ENCODE data around the gene EFHD2. TPM values are rescaled to one million over a fixed set of nuclear protein-coding genes. Genes with fewer than 3 reads are reported as not detected.
"Not testable (repeated sequence)": the region's sequence is repeated elsewhere in the genome, so short reads cannot be mapped to it uniquely, and the experiment has no call there.

The EFHD2 gene
- total RNA-seq, 1 donor from 2014 or later, result 26.0 TPM

- no peak overlapping the region for H3K4me3 Mint-ChIP-seq (ENCODE audit: unreplicated experiment)
- no peaks in the 10 kb centered on the region for H3K36me3 Mint-ChIP-seq (ENCODE audit: low read depth, unreplicated experiment)
- Histone ChIP-seq H4K20me1 (ENCODE audit: insufficient read depth, low read length) (no peaks in the 10 kb centered on the region), H3K9ac (ENCODE audit: low read length) (no peak overlapping the region), H3K36me3 (ENCODE audit: insufficient read depth, low read length) (no peaks in the 10 kb centered on the region), H3K9me3 (ENCODE audit: insufficient read depth, low read depth, low read length) (no peaks in the 10 kb centered on the region), H3K79me2 (ENCODE audit: insufficient read depth, low read length) (no peaks in the 10 kb centered on the region), H3K27ac (ENCODE audit: low read depth, low read length) (no peak overlapping the region), H3K4me1 (ENCODE audit: insufficient read depth, low read length) (no peaks in the 10 kb centered on the region), H3K4me2 (ENCODE audit: low read length) (no peak overlapping the region), H3K4me3 (ENCODE audit: insufficient read depth, low read depth, low read length) (no peak overlapping the region), H2AFZ (ENCODE audit: low read depth, low read length) (no peak overlapping the region), H3K27me3 (ENCODE audit: insufficient read depth, low read length) (peaks cover 7% of the 10 kb centered on the region)
- TF ChIP-seq CTCF (IDR thresholded peaks at IDR 0.05; ENCODE audit: insufficient read depth, low read depth, low read length) (no peak), EZH2 (IDR thresholded peaks at IDR 0.05; ENCODE audit: insufficient read depth, low read length) (no peak)
- no peaks in the 10 kb centered on the region for H3K4me1 Mint-ChIP-seq (ENCODE audit: low read depth, unreplicated experiment)
- peaks cover 2% of the 10 kb centered on the region for H3K9me3 Mint-ChIP-seq (ENCODE audit: unreplicated experiment)
- H3K27ac Mint-ChIP-seq (ENCODE audit: unreplicated experiment), result no peak overlapping the region
- no peak for FAIRE-seq
- H3K27me3 Mint-ChIP-seq (ENCODE audit: low read depth, unreplicated experiment), result peaks cover 50% of the 10 kb centered on the region
- no peak for DNase-seq (ENCODE audit: low read depth)
Measured at GRCh38 chr1:15371610-15372545, 37.8 kb upstream of the EFHD2 start.

- Histone ChIP-seq H4K20me1 (ENCODE audit: insufficient read depth, low read length) (no peaks in the 10 kb centered on the region), H3K9me3 (ENCODE audit: insufficient read depth, low read depth, low read length) (no peaks in the 10 kb centered on the region), H3K4me2 (ENCODE audit: low read length) (no peak overlapping the region), H3K79me2 (ENCODE audit: insufficient read depth, low read length) (no peaks in the 10 kb centered on the region), H3K36me3 (ENCODE audit: insufficient read depth, low read length) (no peaks in the 10 kb centered on the region), H3K27me3 (ENCODE audit: insufficient read depth, low read length) (peaks cover 9% of the 10 kb centered on the region), H3K4me1 (ENCODE audit: insufficient read depth, low read length) (no peaks in the 10 kb centered on the region), H3K27ac (ENCODE audit: low read depth, low read length) (no peak overlapping the region), H3K4me3 (ENCODE audit: insufficient read depth, low read depth, low read length) (no peak overlapping the region), H3K9ac (ENCODE audit: low read length) (no peak overlapping the region), H2AFZ (ENCODE audit: low read depth, low read length) (no peak overlapping the region)
- Mint-ChIP-seq H3K4me1 (ENCODE audit: low read depth, unreplicated experiment) (no peaks in the 10 kb centered on the region), H3K27ac (ENCODE audit: unreplicated experiment) (no peak overlapping the region), H3K9me3 (ENCODE audit: unreplicated experiment) (peaks cover 1% of the 10 kb centered on the region), H3K36me3 (ENCODE audit: low read depth, unreplicated experiment) (no peaks in the 10 kb centered on the region), H3K4me3 (ENCODE audit: unreplicated experiment) (no peak overlapping the region), H3K27me3 (ENCODE audit: low read depth, unreplicated experiment) (peaks cover 56% of the 10 kb centered on the region)
- no peak for FAIRE-seq
- TF ChIP-seq EZH2 (IDR thresholded peaks at IDR 0.05; ENCODE audit: insufficient read depth, low read length) (no peak), CTCF (IDR thresholded peaks at IDR 0.05; ENCODE audit: insufficient read depth, low read depth, low read length) (no peak)
- DNase-seq (ENCODE audit: low read depth), result no peak
Measured at GRCh38 chr1:15378729-15379128, 31.0 kb upstream of the EFHD2 start.

- H3K9ac ChIP-seq (ENCODE audit: low read length); H3K4me3 Mint-ChIP-seq (ENCODE audit: unreplicated experiment); H3K4me1 ChIP-seq (ENCODE audit: insufficient read depth, low read length); H3K4me2 ChIP-seq (ENCODE audit: low read length); H3K4me1 Mint-ChIP-seq (ENCODE audit: low read depth, unreplicated experiment); H3K36me3 ChIP-seq (ENCODE audit: insufficient read depth, low read length); H3K27ac Mint-ChIP-seq (ENCODE audit: unreplicated experiment); H3K27ac ChIP-seq (ENCODE audit: low read depth, low read length); H3K9me3 Mint-ChIP-seq (ENCODE audit: unreplicated experiment); H3K9me3 ChIP-seq (ENCODE audit: insufficient read depth, low read depth, low read length); H3K79me2 ChIP-seq (ENCODE audit: insufficient read depth, low read length); DNase-seq (ENCODE audit: low read depth); H4K20me1 ChIP-seq (ENCODE audit: insufficient read depth, low read length); H2AFZ ChIP-seq (ENCODE audit: low read depth, low read length); H3K36me3 Mint-ChIP-seq (ENCODE audit: low read depth, unreplicated experiment); H3K4me3 ChIP-seq (ENCODE audit: insufficient read depth, low read depth, low read length); FAIRE-seq: not testable (repeated sequence)
- peaks cover 57% of the 10 kb centered on the region for H3K27me3 Mint-ChIP-seq (ENCODE audit: low read depth, unreplicated experiment)
- H3K27me3 ChIP-seq (ENCODE audit: insufficient read depth, low read length), result peaks cover 11% of the 10 kb centered on the region
Measured at GRCh38 chr1:15379151-15379550, 30.5 kb upstream of the EFHD2 start.
